GM19395 (cell line): ENCODE measurements around the gene MCM10.
"Not testable (repeated sequence)": the region's sequence is repeated elsewhere in the genome, so short reads cannot be mapped to it uniquely, and the experiment has no call there.

Experiments used
- ATAC-seq: cut with Tn5 transposase; IDR thresholded peaks from one replicate; pipeline ENCODE4 v1.9.1; 2021; ENCODE audit warnings: mild to moderate bottlenecking, moderate library complexity; ENCODE audit not compliant: unreplicated experiment

The MCM10 gene

GRCh38 chr10:13160934-13161856 is at the start of gene MCM10:
TSS of gene MCM10 (plus strand) at chr10:13161558. CDS start at chr10:13164203, 2,645 bp downstream.
- peak; percentile 100 for ATAC-seq

GRCh38 chr10:13113544-13113943 is 47.8 kb upstream of the MCM10 start:
- no peak for ATAC-seq

GRCh38 chr10:13115832-13116803 is 45.2 kb upstream of the MCM10 start:
- ATAC-seq = peak; percentile 56

GRCh38 chr10:13117841-13118783 is 43.2 kb upstream of the MCM10 start:
- peak; percentile 45 for ATAC-seq

GRCh38 chr10:13118784-13119410 is 42.5 kb upstream of the MCM10 start:
- no peak for ATAC-seq

GRCh38 chr10:13120786-13121499 is 40.4 kb upstream of the MCM10 start:
- ATAC-seq = no peak

- ATAC-seq = no peak
These were observed 39.9 kb upstream of the MCM10 start for GRCh38 chr10:13121500-13121854.

GRCh38 chr10:13136651-13137050 is 24.7 kb upstream of the MCM10 start:
- no peak for ATAC-seq

GRCh38 chr10:13139150-13139549 is 22.2 kb upstream of the MCM10 start:
- no peak for ATAC-seq

GRCh38 chr10:13139676-13140075 is 21.7 kb upstream of the MCM10 start:
- no peak for ATAC-seq

GRCh38 chr10:13140627-13141190 is 20.6 kb upstream of the MCM10 start:
- ATAC-seq = no peak

- no peak for ATAC-seq
These were observed 17.6 kb upstream of the MCM10 start for GRCh38 chr10:13143766-13144165.

- ATAC-seq = no peak
These were observed 16.5 kb upstream of the MCM10 start for GRCh38 chr10:13144814-13145213.

- ATAC-seq = no peak
These were observed 15.0 kb upstream of the MCM10 start for GRCh38 chr10:13146379-13146778.

GRCh38 chr10:13147161-13147560 is 14.2 kb upstream of the MCM10 start:
- no peak for ATAC-seq

- no peak for ATAC-seq
These were observed 9.1 kb upstream of the MCM10 start for GRCh38 chr10:13152296-13152695.

GRCh38 chr10:13155860-13156259 is 5.5 kb upstream of the MCM10 start:
- not testable (repeated sequence) for ATAC-seq

- no peak for ATAC-seq
These were observed 3.0 kb upstream of the MCM10 start for GRCh38 chr10:13158401-13158800.

- ATAC-seq = peak; percentile 13
These were observed 506 bp downstream of the MCM10 start for GRCh38 chr10:13161857-13162271.
